GM12873 (cell line): ENCODE measurements around the gene CACNA1C.

Experiments used
- TF ChIP-seq, protein P1 (sequence below): IDR thresholded peaks from 2 replicates; pipeline ENCODE4 v1.5.1; 2012; ENCODE audit warnings: low read depth, mild to moderate bottlenecking, moderate library complexity, low read length, control low read depth; ENCODE audit not compliant: insufficient read depth; ENCODE audit errors: missing control alignments

CACNA1C gene

DNA sequence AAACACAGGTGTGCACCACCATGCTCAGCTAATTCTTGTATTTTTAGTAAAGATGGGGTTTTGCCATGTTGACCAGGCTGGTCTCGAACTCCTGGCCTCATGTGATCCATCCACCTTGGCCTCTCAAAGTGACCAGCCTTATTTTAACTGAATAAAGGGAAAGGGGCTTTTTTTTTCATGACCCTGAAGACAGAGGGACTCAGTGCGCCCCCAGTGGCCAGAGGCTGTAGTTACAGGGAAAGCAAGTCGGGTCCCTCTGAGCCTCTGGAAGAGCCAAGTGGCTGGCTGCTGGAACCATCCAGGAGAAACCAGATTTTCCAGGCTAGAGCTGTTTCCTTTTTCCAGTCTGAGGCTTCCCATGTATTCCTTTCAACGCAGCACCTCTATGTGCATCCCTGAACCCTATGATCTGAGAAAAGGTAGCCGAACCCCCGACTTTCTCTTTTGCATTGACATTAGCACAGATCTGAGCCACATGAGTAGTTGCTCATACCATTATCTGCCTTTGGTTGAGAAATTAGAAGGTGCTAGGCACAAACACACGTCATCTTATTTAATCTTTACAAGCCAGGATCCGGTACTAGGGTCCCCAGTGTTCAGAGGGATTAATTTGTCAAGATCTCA, 342.7 kb downstream of the CACNA1C start:
- TF ChIP-seq, protein P1, sequence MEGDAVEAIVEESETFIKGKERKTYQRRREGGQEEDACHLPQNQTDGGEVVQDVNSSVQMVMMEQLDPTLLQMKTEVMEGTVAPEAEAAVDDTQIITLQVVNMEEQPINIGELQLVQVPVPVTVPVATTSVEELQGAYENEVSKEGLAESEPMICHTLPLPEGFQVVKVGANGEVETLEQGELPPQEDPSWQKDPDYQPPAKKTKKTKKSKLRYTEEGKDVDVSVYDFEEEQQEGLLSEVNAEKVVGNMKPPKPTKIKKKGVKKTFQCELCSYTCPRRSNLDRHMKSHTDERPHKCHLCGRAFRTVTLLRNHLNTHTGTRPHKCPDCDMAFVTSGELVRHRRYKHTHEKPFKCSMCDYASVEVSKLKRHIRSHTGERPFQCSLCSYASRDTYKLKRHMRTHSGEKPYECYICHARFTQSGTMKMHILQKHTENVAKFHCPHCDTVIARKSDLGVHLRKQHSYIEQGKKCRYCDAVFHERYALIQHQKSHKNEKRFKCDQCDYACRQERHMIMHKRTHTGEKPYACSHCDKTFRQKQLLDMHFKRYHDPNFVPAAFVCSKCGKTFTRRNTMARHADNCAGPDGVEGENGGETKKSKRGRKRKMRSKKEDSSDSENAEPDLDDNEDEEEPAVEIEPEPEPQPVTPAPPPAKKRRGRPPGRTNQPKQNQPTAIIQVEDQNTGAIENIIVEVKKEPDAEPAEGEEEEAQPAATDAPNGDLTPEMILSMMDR = peak; percentile 90

DNA sequence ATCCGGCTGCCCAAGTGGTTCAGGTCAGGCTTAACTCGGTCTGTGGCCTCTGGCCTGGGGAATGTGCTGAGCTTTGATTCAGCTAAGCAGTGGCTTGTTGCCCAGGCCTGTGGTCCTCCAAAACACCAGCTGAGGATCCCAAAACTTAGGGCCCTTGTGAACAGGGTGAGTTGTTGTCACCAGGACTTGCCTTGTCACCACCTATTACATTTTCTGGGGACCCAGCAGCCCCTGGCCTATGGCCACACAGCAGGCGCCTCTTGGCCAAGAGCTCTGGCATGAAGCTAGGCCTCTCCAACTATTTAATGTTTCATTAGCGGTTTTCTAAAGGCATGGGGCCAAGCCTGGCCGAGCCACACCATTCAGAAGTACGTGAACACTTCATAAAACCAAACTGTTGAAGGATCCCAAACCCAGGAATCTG, 343.7 kb downstream of the CACNA1C start:
- TF ChIP-seq, protein P1 = no peak

DNA sequence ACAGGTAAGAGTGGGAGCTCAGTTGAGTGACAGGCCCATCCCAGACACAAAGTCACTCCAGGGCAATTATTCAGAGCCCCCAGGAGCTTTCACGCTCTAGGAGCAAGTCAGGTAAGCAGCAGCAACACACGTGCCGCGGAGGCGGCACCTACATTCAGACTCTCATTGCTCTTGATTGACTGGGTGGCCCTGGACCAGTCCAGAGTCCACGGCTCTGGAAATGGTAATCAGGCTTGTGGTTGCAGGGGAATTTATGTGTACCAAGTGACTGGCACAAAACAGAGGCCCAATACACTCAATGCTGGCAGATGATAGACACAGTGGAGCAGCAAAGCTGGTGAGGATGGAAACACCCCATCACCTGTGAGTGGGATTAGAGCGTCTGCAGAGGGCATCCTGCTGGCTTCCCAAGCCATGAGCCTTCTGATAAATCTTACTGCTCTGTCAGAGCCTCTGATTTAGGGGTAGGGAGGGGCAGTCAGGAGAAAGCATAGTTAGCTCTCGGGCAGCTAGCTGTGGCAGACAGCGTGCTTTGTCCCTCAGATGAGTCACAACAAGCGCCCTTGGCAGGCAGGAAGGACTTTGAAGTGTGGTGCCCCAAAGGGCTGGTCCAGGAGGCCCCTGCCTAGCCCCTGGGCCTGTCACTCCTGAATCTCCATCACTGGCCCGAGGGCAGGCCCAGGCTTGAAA, 344.7 kb downstream of the CACNA1C start:
- TF ChIP-seq, protein P1 = no peak

DNA sequence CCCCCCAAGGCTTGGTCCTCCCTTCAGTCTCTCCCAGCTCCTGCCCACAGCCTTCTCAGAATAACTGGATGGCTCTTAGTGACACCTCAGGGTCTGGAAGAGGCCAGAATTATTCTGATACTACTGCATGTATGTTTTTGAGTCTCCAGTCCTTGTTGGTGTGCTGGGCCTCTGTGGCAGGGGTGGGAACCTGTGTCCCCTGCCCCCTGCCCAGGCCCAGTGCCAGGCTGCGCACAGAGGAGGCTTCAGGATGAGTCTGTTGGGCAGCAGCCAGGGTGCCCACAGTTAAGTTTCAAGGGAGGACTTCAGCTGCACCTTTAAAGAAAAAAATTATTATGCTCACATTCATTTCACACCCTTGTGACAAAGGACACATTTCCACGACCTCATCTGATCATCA, 348.3 kb downstream of the CACNA1C start:
- TF ChIP-seq, protein P1 = no peak

DNA sequence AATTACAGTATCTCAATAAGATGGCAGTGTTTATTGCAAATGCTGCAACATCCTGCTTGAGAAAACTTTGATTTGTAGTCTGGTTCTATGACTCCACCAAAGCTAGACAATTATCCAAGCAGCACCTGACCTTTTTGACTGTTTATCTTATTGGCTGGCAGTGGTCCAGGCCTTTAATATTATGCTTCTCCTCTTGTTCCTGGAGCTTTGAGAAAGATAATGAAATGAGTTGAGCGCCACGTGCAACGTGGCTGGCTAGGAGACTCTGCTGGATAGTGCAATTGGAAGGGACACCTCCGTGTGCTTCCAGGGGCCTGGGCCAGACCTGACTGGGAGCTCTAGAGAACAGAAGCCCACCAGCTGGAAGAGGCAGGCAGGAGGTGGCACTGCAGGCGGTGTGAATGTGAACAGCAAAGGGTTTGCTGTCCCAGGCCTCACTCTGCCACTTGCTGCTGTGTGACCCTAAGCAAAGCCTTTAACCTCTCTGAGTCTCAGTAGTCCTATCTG, 349.3 kb downstream of the CACNA1C start:
- TF ChIP-seq, protein P1 = no peak

DNA sequence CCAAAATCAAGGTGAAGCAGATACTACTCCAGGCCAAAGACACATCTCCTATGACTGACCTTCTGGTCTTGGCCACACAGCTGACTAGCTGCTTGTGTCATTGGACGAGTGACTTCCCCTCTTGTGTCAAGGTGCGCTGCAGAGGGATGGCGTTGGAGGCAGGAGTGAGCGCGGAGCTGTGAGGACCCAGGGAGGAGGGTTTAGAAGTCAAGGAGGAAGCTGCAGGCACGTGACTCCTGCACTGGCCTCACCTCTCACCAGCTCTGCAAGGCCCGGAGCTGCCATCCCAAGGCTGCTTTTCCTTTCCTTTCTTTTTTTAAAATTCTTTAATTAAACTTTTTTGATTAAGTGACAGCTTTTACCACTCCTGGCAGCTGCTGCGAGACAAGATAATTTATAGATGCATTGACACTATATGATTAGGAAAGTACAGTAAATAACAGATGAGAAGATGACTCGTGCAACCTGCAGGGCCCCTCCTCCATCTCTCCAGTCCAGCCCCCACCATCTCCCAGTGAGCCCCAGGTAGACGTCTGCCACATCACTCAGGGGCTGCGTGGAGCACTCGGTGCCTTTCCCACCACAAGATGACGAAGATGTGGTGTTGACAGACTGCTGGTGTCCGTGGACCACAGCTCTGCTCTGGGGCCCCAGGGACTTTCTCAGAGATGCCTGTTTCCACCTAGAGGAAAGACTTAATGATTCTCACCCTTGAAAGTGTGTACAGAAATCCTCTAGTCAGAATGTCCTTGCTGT, 350.6 kb downstream of the CACNA1C start:
- TF ChIP-seq, protein P1 = no peak

DNA sequence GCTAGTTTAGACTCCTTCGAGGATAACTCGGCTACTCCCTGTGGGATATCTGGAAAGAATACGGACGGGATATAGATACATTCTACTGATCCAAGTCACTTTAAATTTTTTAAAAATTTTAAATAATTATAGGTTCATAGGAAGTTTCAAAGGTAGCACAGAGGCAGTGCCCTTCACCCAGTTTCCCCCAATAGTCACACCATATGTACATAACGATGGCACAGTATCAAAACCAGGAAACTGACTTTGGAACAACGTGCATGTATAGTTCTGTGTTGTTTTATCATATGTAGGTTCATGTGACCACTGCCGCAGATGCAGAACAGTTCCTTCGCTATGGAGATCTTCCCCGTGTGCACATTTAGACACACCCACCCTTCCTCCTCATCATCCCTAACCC, 352.3 kb downstream of the CACNA1C start:
- TF ChIP-seq, protein P1 = no peak
